Liver (tissue), 3 donors: ENCODE results near the gene TMEM131.

ENCODE experiments used
- CTCF ChIP-seq: fragments of 150-350 bp; IDR thresholded peaks from 2 replicates; pipeline ENCODE4 v1.5.1; 2017; ENCODE audit warnings: improper control_type of control experiment, low read depth, low read length; ENCODE audit not compliant: missing input control
- FOXA1 ChIP-seq: IDR thresholded peaks from 2 replicates; pipeline ENCODE4 v1.6.1; 2016; ENCODE audit warnings: antibody characterized with exemption
- JUND ChIP-seq, 2 donors: IDR thresholded peaks; 2 replicates each; pipeline ENCODE4 v1.6.1; 2016; ENCODE audit warnings: antibody characterized with exemption in 2 of 2
- RAD21 ChIP-seq, 2 donors: IDR thresholded peaks; 2 replicates each; pipeline ENCODE4 v1.6.1; 2016; ENCODE audit warnings: antibody characterized with exemption in 2 of 2, mild to moderate bottlenecking in 2 of 2
- REST ChIP-seq: IDR thresholded peaks from 2 replicates; pipeline ENCODE4 v1.6.1; 2016; ENCODE audit warnings: antibody characterized with exemption, mild to moderate bottlenecking
- SP1 ChIP-seq: IDR thresholded peaks from 2 replicates; pipeline ENCODE4 v1.6.1; 2018; ENCODE audit warnings: antibody characterized with exemption, mild to moderate bottlenecking
- YY1 ChIP-seq: IDR thresholded peaks from 2 replicates; pipeline ENCODE4 v1.6.1; 2016; ENCODE audit warnings: antibody characterized with exemption, mild to moderate bottlenecking
- donor health status: healthy.
- donor health status: healthy.

- TF ChIP-seq CTCF: no peak
- no peak for TF ChIP-seq FOXA1
- TF ChIP-seq JUND (IDR thresholded peaks at IDR 0.05): no peak
- no peak for TF ChIP-seq RAD21 (IDR thresholded peaks at IDR 0.05)
- no peak for TF ChIP-seq REST
- no peak for TF ChIP-seq SP1
- no peak for TF ChIP-seq YY1
Observed at GRCh38 chr2:97924194-97924593, 71.6 kb downstream of the TMEM131 start.
